Memory B cell (primary cell): ENCODE data around the gene TEAD1.

Experiments
- ATAC-seq: fragments of 150-1000 bp; cut with Tn5 transposase; 2 replicates; pipeline ENCODE4 v1.10.0; 2021; ENCODE audit warnings: low read depth, mild to moderate bottlenecking, moderate library complexity
- DNase-seq, 2 donors: peaks; one replicate each; pipeline ENCODE4 v3.0.0; 2022; ENCODE audit warnings: low spot score in 2 of 2
- H3K27ac Mint-ChIP-seq: one replicate; pipeline ENCODE4 v1.8.0; 2022; ENCODE audit warnings: mild to moderate bottlenecking, moderate library complexity, mixed read lengths
- H3K27me3 Mint-ChIP-seq: one replicate; pipeline ENCODE4 v1.8.0; 2022; ENCODE audit warnings: mixed read lengths
- H3K36me3 Mint-ChIP-seq: one replicate; pipeline ENCODE4 v1.8.0; 2022; ENCODE audit warnings: mild to moderate bottlenecking, mixed read lengths
- H3K4me1 Mint-ChIP-seq: one replicate; pipeline ENCODE4 v1.8.0; 2022; ENCODE audit warnings: mixed read lengths
- H3K4me3 Mint-ChIP-seq: one replicate; pipeline ENCODE4 v1.8.0; 2022; ENCODE audit warnings: mild to moderate bottlenecking, moderate library complexity, mixed read lengths
- H3K9me3 Mint-ChIP-seq: one replicate; pipeline ENCODE4 v1.8.0; 2022; ENCODE audit warnings: mixed read lengths

Gene TEAD1

DNA sequence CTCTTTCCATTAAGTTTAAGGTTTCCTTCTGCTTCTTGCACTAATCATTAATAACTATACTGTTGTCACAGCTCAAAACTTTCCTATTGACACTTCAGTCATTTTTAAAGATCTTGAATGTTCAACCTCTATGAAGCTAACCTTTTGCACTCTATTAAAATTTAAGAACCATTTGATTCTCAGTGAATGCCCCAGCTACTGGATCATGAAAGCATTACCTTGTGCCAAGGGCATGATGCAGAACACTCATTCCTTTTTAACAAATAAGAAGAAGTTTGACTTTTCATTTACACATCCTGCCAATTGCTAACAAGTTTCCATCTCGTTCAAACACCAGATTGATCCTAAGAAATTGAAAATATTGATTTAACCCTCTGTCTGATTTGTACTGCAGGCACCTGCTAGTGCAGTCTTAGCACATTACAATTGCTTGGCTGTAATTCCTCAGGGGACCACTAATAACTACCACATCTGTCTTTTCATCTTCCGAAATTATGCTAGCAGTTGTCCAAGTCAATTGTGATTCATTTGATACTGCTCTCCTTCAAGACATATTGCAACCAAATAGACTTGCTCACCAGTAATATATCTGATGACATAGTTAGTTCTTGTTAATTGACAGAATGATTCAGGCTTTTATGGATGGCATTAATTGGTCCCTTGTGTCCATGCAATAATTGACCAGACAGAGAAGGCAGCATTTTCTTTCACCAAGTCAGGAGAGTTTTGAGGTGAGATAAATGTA, 158.4 kb downstream of the TEAD1 start:
- H3K4me1 Mint-ChIP-seq, result peaks cover 3% of the 10 kb centered on the region
- no peak for DNase-seq
- no peak overlapping the region for H3K27ac Mint-ChIP-seq
- H3K36me3 Mint-ChIP-seq, result no peaks in the 10 kb centered on the region
- H3K4me3 Mint-ChIP-seq, result no peak overlapping the region
- no peak for ATAC-seq
- H3K9me3 Mint-ChIP-seq, result peaks cover 1% of the 10 kb centered on the region
- H3K27me3 Mint-ChIP-seq, result peaks cover 16% of the 10 kb centered on the region

DNA sequence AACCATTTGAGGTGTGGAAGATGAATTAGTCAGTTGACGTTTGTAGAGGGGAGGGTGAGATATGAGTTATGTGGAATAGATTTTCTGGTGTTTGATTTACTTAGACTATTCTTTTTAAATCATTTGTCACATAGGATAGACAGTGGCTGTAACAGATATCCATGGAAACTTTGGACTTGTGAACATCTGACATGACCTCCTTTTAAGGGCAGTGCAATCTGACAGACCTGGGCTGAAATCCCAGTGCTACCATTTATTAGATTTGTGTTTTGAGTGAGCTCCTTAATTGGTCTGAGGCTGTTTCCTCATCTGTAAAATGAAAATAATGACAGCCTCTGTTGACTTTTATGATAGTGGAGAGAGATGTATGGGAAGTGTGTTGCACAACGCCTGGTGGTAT, 159.9 kb downstream of the TEAD1 start:
- no peaks in the 10 kb centered on the region for H3K36me3 Mint-ChIP-seq
- H3K27ac Mint-ChIP-seq, result no peak overlapping the region
- no peaks in the 10 kb centered on the region for H3K4me1 Mint-ChIP-seq
- peaks cover 1% of the 10 kb centered on the region for H3K9me3 Mint-ChIP-seq
- H3K4me3 Mint-ChIP-seq, result no peak overlapping the region
- DNase-seq (no peak), ATAC-seq (no peak)
- H3K27me3 Mint-ChIP-seq, result peaks cover 15% of the 10 kb centered on the region

DNA sequence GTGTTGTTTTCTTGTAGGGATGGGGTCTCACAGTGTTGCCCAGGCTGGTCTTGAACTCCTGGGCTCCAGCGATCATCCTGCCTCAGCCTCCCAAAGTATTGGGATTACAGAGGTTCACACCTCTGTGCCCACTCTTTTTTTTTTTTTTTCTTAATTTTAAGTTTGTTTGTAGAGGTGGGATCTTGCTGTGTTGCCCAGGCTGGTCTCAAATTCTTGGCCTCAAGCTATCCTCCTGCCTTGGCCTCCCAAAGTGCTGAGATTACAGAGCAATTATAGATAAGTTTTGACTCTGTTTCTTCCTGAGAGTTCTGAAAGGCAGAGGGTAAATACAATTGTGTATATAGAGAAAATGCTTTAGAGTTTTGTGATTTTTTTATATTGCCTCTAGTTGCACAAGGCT, 160.4 kb downstream of the TEAD1 start:
- no peak overlapping the region for H3K4me3 Mint-ChIP-seq
- peaks cover 4% of the 10 kb centered on the region for H3K9me3 Mint-ChIP-seq

DNA sequence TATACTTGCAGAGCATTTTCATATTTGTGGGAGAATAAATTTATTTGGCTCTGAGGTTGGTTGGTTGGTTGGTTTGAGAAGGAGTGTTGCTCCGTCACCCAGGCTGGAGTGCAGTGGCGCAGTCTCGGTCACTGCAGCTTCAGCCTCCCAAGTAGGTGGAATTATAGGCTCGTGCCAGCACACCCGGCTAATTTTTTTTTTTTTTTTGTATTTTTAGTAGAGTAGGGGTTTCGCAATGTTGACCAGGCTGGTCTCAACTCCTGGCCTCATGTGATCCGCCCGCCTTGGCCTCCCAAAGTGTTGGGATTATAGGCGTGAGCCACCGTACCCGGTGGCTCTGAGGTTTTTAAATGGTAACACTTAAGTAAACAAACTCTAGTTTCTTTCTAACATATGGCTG, 161.1 kb downstream of the TEAD1 start:
- H3K9me3 Mint-ChIP-seq, result peaks cover 5% of the 10 kb centered on the region
- H3K36me3 Mint-ChIP-seq, result no peaks in the 10 kb centered on the region
- H3K27me3 Mint-ChIP-seq, result peaks cover 10% of the 10 kb centered on the region
- H3K4me1 Mint-ChIP-seq, result no peaks in the 10 kb centered on the region
- H3K27ac Mint-ChIP-seq, result no peak overlapping the region
- DNase-seq (no peak), ATAC-seq (no peak)
- no peak overlapping the region for H3K4me3 Mint-ChIP-seq

More for the DNA sequence above, 160.4 kb downstream of the TEAD1 start:
- no peak overlapping the region for H3K27ac Mint-ChIP-seq
- H3K27me3 Mint-ChIP-seq, result peaks cover 14% of the 10 kb centered on the region
- ATAC-seq (no peak), DNase-seq (no peak)
- H3K4me1 Mint-ChIP-seq, result no peaks in the 10 kb centered on the region
- no peaks in the 10 kb centered on the region for H3K36me3 Mint-ChIP-seq

DNA sequence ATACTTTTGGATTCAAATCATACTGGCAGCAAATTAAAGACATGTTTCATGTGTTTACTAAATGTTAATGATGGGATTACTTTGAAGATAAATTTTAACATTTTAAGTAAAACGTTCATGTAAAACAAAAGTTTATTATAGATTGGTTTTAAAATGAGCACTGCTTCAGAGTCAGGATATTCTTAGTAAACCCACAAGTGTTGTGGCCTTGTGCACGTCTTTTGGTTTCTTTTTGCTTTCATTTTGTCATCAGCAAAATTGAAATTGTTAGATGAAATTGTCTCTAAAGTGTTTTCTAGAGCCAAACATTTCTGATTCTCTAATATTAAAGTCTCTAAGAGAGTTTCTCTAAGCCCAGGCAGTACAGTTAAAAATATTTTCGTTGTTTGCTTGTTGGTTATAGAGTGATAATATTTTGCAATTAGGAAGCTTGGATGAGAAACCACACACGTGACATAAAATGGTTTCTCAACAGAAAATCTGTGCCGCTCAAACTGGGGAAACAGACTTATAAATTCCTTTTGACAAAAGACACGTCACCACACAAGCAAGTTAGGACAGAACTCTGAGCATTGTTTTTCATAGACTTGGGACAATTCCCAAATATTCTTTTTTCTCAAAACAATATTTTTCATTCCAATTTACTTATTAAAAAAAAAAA, 164.4 kb downstream of the TEAD1 start:
- Mint-ChIP-seq H3K36me3 (no peaks in the 10 kb centered on the region), H3K9me3 (peaks cover 5% of the 10 kb centered on the region), H3K4me1 (no peaks in the 10 kb centered on the region), H3K27me3 (peaks cover 5% of the 10 kb centered on the region), H3K4me3 (no peak overlapping the region), H3K27ac (no peak overlapping the region)
- DNase-seq, result no peak
- no peak for ATAC-seq

DNA sequence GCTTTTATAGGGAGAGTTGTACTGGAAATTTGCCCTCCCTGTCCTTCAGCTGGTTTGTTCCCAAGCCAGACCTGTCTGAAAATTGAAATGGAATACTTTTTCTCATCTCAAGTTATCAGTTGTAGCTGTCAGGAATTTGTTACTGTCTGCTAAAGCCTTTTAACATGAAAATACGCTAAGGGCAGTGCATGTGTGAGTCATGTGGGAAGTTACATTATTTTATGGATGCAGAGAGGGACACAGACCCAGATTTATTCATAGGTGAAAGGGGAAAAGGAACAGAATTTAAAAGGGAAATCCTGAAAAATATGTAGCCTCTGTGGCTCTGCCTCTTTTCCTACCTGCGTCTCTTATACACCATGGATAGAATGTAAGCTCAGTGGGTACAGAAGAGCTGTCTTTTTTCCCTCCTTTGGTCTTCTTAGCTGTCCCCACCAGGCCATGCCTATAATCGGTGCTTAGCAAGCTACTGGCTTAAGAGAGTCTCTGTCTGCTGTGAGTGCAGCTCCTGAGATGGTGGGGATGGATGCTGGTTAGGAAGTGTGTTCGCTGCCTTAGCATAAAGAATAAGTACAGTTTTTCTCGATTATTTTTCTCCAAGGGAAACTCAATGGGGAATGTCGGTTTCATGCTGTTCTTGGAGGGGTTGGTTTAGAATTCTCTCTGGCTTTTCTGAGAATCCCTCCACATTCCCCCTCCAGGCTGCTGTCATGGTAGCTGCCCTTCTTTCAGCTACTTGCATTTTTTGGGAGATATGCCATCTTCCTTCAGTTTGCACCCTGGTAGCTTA, 166.8 kb downstream of the TEAD1 start:
- ATAC-seq (no peak), DNase-seq (no peak)
- Mint-ChIP-seq H3K4me3 (no peak overlapping the region), H3K9me3 (peaks cover 3% of the 10 kb centered on the region), H3K27me3 (peaks cover 2% of the 10 kb centered on the region), H3K36me3 (no peaks in the 10 kb centered on the region), H3K27ac (no peak overlapping the region), H3K4me1 (no peaks in the 10 kb centered on the region)

DNA sequence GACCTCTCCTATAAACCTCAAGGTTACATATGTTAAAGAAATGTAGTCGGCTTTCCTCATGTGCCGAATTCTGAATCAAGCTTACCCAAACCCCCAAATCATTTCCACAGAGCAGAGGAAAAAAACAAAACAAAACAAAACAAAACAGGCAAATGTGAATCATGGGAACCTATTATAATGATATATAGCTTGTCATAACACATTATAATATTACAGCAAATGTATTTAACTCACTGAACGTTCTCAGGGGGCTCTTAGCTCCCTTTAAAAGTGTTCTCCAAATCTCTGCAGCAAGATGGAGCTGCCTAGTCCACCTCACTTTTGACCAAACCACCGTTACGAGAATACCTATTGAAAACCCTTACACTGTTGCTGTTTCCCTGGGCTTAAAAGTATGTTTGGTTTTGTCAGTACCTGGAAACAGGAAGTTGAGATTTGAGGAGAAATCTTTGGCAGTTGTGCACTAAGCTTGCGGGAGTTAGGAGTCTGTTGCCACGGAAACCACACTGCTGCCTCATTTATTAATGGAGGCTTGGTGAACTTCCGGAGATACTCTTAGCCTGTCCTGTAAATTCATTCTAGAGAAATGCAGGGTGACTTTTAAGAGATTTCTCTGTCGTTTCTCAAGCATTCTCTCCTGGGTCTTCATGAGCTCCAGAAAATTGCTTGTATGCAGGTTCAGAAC, 167.9 kb downstream of the TEAD1 start:
- Mint-ChIP-seq H3K4me1 (no peaks in the 10 kb centered on the region), H3K27me3 (peaks cover 2% of the 10 kb centered on the region), H3K9me3 (peaks cover 3% of the 10 kb centered on the region), H3K36me3 (no peaks in the 10 kb centered on the region), H3K4me3 (no peak overlapping the region), H3K27ac (no peak overlapping the region)
- DNase-seq (no peak), ATAC-seq (no peak)

DNA sequence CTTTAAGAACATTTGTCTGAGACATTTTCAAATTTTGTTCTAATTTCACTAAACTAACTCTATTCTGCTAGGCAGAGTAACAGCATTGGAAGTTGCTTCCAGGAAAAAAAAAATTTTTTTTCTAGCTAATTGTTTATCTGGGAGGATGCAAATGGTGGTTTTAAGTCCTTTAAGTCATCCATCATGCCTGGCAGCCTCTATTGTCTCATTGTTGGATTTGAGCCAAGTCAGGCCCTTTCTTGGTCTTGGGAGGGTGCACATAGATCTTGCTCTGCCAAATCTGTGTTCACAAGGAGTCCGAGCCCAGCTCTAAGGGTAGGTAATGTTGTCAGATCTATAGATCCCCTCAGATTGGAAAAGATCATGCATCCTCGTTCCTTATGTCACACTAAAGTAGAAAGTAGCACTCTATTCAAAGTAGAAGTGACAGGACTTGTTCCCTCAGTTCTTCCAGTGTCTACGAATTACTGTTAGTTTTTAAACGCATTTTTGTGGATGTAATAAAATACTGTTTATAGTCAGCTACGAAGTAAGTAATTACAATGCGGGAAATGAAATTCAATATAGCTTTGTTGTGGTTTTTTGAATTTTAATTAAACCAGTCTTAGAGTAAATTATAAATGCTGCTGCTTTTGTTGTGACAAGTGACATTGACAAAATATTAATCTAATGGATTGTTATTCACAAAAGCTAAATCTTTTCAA, 168.9 kb downstream of the TEAD1 start:
- no peak overlapping the region for H3K27ac Mint-ChIP-seq
- H3K27me3 Mint-ChIP-seq, result no peaks in the 10 kb centered on the region
- H3K36me3 Mint-ChIP-seq, result no peaks in the 10 kb centered on the region
- peaks cover 3% of the 10 kb centered on the region for H3K9me3 Mint-ChIP-seq
- no peaks in the 10 kb centered on the region for H3K4me1 Mint-ChIP-seq
- DNase-seq (no peak), ATAC-seq (no peak)
- no peak overlapping the region for H3K4me3 Mint-ChIP-seq

DNA sequence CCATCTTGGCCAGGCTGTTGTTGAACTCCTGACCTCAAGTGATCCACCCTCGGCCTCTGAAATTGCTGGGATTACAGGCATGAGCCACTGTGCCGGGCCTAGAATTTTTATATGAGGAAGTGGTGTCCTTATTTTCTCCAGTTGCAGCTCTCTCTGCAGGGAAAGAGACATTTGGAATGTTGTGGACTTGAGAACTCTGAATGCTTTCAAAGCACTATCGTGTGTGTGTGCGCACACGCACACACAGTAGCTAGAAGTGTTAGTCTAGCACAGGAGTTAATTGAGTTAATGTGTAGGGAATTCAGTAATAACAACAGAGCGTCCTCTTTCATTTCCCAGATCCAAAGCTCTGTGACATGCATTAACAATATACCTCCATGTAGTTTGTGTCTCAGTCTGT, 170.9 kb downstream of the TEAD1 start:
- Mint-ChIP-seq H3K27ac (no peak overlapping the region), H3K27me3 (no peaks in the 10 kb centered on the region), H3K9me3 (no peaks in the 10 kb centered on the region), H3K36me3 (no peaks in the 10 kb centered on the region), H3K4me1 (no peaks in the 10 kb centered on the region), H3K4me3 (no peak overlapping the region)
- DNase-seq (no peak), ATAC-seq (no peak)

DNA sequence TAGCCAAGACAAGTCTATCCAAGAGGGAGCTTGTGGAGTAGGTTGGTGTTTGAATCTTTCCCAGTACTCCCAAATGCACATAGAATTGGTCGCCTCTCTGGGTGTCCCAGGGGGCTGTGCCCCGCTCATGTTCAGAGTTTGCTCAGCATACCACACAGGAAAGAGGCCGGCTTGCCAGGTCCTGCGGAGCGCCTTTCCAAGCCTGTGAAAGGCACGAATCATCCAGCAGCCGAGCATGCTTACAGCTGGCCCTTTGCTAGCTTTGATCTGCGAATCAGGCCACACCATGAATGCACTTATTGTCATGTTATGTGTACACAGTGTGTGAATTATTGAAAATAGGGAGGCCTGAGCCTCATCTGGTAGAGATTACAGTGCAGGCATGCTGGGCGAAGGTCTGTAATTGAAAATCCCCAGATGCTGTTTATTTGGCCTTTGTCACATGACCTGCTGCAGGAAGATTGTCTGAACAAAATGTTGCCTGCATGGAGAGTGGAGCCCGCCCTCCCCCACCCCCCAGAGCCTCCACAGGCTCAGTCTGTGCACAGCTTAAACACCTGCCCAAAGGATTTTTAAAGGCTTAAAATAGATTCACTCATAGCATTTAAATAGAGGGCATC, 171.6 kb downstream of the TEAD1 start:
- Mint-ChIP-seq H3K4me1 (no peaks in the 10 kb centered on the region), H3K9me3 (no peaks in the 10 kb centered on the region), H3K36me3 (no peaks in the 10 kb centered on the region), H3K27ac (no peak overlapping the region), H3K4me3 (no peak overlapping the region), H3K27me3 (no peaks in the 10 kb centered on the region)
- no peak for DNase-seq
- no peak for ATAC-seq

DNA sequence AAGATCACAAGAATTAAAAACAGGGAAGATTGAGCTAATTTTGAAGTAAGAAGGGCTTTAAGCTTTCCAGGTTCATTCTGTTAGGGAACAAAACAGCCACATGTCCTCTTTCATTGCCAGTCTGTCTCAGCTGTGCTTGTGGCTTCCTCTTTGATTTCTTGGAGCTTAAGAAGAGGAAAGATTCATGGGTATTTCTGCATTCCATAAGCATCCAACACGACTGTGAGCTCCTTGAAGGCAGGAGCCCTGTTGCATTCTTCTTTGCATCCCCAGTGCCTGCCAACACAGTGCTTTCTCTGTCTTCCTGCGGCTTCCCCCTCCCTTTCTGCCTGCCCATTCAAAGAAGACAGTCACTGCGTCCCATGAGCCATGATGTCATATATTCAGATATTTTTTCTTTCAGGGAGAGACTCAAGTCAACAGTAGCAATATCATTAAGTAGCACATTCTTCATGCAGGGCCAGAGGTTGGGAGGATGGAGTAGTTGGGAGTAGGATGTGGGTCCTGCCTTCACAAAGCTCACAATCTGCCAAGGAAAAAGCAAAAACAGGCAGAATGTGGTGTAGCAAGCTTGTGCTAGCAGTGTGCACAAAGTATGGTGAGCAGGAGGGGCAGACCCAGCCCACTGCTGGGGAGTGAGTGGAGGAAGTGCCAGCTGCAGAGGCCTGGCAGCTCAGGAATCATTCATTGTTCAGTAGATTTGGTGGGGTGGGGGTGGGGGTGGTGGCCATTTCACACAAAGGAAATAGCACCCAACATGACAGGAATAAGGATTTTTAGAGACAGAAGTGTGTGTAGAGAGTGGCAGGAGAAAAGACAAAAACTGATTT, 172.8 kb downstream of the TEAD1 start:
- no peak overlapping the region for H3K27ac Mint-ChIP-seq
- H3K36me3 Mint-ChIP-seq, result no peaks in the 10 kb centered on the region
- H3K9me3 Mint-ChIP-seq, result no peaks in the 10 kb centered on the region
- no peak overlapping the region for H3K4me3 Mint-ChIP-seq
- H3K4me1 Mint-ChIP-seq, result no peaks in the 10 kb centered on the region
- H3K27me3 Mint-ChIP-seq, result peaks cover 2% of the 10 kb centered on the region
- no peak for DNase-seq
- ATAC-seq, result no peak

DNA sequence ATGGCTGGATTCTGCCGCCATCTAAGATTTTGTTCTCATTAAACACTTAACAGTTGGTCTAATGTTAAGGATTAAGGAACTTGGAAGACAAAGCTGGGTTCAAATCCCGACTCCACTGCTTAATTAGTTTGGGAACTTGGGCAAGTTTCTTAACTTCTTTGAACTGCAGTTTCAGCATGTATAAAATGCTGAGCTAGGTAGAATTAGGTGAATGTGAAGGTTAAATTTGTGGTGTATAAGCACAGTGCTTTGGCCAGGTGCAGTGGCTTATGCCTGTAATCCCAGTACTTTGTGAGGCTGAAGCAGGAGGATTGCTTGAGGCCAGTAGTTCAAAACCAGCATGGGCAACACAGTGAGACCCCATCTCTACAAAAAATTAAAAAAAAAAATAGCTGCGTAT, 174.2 kb downstream of the TEAD1 start:
- no peak for ATAC-seq
- Mint-ChIP-seq H3K4me3 (no peak overlapping the region), H3K27me3 (peaks cover 2% of the 10 kb centered on the region), H3K36me3 (no peaks in the 10 kb centered on the region), H3K4me1 (no peaks in the 10 kb centered on the region), H3K27ac (no peak overlapping the region), H3K9me3 (no peaks in the 10 kb centered on the region)
- no peak for DNase-seq

DNA sequence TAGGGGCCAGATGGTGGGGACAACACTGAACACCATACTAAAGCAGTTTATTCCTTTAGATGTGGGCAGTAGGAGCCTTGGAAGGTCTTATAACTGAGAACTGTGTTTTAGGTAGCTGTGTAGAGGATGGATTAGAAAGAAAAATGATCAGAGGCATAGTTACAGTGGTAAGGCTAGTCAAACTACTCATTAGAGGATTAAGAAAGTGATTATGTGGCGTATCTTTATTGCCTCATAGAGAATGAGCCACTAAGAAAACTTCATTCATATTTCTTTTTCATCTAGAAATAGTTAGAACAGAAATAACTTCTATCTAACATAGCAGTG, 179.1 kb downstream of the TEAD1 start:
- H3K27ac Mint-ChIP-seq, result no peak overlapping the region
- H3K9me3 Mint-ChIP-seq, result no peaks in the 10 kb centered on the region
- H3K4me3 Mint-ChIP-seq, result no peak overlapping the region
- no peaks in the 10 kb centered on the region for H3K36me3 Mint-ChIP-seq
- H3K27me3 Mint-ChIP-seq, result peaks cover 4% of the 10 kb centered on the region
- H3K4me1 Mint-ChIP-seq, result no peaks in the 10 kb centered on the region
- DNase-seq (no peak), ATAC-seq (no peak)
